ENCODE measurements around the gene ZP3. TPM values are rescaled to one million over a fixed set of nuclear protein-coding genes. Genes with fewer than 3 reads are reported as not detected.
"Not testable (repeated sequence)": the region's sequence is repeated elsewhere in the genome, so short reads cannot be mapped to it uniquely, and the experiment has no call there.

ZP3 gene
- total RNA-seq, 1 donor, result 0.63 TPM

DNA sequence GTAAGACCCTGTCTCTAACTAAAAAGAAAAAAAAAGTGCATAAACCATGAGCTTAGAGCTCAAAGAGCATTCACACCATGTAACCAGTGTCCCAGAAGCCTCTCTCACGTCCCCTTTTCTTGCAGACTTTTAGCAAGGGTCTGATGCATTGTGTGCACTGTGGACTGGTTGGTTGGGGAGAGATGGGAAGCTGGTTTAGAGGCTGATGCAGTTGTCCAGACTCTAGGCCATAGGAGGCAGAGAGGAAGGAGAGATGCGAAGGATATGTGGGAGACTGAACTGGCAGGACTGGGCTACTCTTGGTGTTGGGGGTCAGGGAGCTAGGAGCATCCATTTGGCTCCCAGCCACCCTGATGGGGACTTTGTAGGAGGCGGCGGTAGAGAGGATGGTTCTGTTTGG is 17.0 kb upstream of the ZP3 start:
- no peak for DNase-seq (ENCODE audit: low read depth)
- TF ChIP-seq, protein P1, sequence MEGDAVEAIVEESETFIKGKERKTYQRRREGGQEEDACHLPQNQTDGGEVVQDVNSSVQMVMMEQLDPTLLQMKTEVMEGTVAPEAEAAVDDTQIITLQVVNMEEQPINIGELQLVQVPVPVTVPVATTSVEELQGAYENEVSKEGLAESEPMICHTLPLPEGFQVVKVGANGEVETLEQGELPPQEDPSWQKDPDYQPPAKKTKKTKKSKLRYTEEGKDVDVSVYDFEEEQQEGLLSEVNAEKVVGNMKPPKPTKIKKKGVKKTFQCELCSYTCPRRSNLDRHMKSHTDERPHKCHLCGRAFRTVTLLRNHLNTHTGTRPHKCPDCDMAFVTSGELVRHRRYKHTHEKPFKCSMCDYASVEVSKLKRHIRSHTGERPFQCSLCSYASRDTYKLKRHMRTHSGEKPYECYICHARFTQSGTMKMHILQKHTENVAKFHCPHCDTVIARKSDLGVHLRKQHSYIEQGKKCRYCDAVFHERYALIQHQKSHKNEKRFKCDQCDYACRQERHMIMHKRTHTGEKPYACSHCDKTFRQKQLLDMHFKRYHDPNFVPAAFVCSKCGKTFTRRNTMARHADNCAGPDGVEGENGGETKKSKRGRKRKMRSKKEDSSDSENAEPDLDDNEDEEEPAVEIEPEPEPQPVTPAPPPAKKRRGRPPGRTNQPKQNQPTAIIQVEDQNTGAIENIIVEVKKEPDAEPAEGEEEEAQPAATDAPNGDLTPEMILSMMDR (IDR thresholded peaks at IDR 0.05; ENCODE audit: insufficient read depth, low read length), result no peak
- no peak overlapping the region for H3K4me3 ChIP-seq (ENCODE audit: low read depth, low read length)

DNA sequence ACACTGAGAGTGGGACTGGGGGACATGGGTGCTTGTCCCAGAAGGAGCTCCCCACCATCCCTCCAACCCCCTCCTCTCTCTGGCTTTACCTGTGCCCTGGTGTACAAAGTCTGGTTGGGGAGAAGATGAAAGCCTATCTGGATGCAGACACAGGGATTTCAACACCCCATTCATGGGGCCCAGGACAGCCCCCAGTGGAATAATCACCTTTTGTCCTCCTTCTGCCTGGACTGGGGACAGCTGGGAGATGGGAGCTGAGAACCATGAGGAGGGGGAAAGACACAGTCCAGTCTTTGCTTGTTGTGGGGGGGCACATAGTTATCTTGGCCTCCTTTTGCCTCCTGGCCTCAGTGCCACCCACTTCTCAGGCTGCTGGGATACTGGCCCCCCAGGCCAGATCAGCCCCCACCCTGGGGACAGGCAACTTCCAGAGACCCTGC is 16.6 kb upstream of the ZP3 start:
- no peak overlapping the region for H3K4me3 ChIP-seq (ENCODE audit: low read depth, low read length)
- TF ChIP-seq, protein P1 (IDR thresholded peaks at IDR 0.05; ENCODE audit: insufficient read depth, low read length), result no peak
- no peak for DNase-seq (ENCODE audit: low read depth)

DNA sequence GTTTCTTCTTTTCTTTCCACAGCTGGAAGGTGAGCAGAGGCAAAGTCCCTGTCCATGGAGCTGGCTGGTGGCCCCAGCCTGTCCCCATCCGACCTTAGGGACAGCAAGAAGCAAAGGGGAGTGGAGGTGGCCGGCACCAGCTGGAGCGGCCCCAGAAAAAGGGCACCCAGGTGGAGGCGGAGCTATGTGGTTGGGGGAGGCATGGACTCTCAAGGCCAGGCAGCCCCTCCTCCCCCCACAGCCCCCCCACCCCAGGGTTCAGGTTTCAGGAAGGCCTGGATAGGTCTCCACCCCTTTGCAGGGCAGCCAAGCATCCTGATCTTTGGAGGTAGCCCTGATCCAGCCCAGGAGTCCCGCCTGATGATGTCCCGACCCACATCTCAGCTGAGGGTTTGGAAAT is 15.2 kb upstream of the ZP3 start, which contains the start of gene SSC4D:
Gene SSC4D, minus strand, starts transcription at position 161 of the 400 bp plus-strand sequence. CDS start 5,258 bp downstream, outside the sequence.
- TF ChIP-seq, protein P1 (IDR thresholded peaks at IDR 0.05; ENCODE audit: insufficient read depth, low read length), result no peak
- no peak within 1 kb of the TSS for H3K4me3 ChIP-seq (ENCODE audit: low read depth, low read length)
- DNase-seq (ENCODE audit: low read depth), result no peak

DNA sequence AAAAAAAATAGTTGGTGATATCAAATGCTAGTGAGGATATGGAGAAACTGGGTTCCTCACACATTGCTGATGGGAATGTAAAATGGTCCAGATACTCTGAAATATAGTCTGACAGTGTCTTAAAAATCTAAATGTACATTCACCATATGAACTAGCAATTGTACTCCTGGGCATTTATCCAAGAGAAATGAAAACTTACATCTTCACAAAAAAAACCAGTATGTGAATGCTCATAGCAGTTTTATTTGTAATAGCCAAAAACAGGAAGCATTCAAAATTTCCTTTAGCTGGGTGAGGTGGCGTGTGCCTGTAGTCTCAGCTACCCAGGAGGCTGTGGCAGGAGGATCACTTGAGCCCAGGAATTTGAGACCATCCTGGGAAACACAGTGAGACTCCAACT is 13.1 kb upstream of the ZP3 start:
- no peak overlapping the region for H3K4me3 ChIP-seq (ENCODE audit: low read depth, low read length)
- DNase-seq (ENCODE audit: low read depth), result no peak
- TF ChIP-seq, protein P1 (IDR thresholded peaks at IDR 0.05; ENCODE audit: insufficient read depth, low read length), result no peak

DNA sequence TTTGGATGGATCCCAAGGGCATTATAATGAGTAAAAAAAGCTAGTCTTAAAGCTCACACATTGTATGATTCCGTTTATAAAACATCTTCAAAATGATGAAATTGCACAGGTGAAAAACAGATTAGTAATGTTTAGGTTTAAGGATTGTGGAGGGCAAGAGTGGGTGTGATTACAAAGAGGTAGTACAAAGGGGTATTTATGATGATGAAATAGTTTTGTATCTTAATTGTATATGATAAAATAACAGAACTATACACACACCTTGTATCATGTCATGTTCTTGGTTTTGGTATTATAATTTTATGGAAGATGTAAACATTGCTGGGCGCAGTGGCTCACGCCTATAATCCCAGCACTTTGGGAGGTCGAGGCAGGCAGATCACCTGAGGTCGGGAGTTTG is 12.5 kb upstream of the ZP3 start:
- no peak for DNase-seq (ENCODE audit: low read depth)
- H3K4me3 ChIP-seq (ENCODE audit: low read depth, low read length), result no peak overlapping the region
- TF ChIP-seq, protein P1 (IDR thresholded peaks at IDR 0.05; ENCODE audit: insufficient read depth, low read length), result no peak

DNA sequence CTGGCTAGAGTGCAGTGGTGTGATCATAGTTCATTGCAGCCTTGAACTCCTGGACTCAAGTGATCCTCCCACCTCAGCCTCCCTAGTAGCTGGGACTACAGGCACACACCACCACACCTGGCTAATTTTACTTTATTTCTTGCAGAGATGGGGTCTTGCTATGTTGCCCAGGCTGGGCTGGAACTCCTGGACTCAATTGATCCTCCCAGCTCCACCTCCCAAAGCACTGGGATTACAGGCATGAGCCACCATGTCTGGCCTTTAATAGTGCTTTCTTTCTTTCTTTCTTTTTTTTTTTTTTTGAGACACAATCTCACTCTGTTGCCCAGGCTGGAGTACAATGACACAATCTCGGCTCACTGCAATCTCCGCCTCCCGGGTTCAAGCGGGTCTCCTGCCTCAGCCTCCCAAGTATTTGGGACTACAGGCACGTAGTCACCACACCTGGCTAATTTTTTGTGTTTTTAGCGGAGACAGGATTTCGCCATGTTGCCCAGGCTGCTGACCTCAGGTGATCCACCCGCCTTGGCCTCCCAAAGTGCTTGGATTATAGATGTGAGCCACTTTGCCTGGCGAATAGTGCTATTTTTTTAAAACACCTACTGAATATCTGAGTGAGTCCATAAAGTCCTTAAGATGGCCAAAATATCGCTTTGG is 7.0 kb upstream of the ZP3 start:
- not testable (repeated sequence) for H3K4me3 ChIP-seq (ENCODE audit: low read depth, low read length); DNase-seq (ENCODE audit: low read depth)

DNA sequence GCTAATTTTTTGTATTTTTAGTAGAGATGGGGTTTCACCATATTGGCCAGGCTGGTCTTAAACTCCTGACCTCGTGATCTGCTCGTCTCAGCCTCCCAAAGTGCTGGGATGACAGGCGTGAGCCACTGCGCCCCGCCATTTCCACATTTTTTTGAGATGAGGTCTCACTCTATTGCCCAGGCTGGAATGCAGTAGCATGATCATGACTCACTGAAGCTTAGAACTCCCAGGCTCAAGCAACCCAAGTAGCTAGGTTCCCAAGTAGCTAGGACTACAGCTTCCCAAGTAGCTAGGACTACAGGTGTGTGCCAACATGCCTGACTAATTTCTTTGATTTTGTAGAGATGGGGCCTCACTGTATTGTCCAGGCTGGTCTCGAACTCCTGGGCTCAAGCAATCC is 3.7 kb upstream of the ZP3 start:
- DNase-seq (ENCODE audit: low read depth), result peak; percentile 92
- H3K4me3 ChIP-seq (ENCODE audit: low read depth, low read length), result not testable (repeated sequence)

All from fibroblast of the aortic adventitia (primary cell).